OCI-LY1 (cell line): ENCODE measurements around the gene TCAIM.

Source experiments
- H2AFZ ChIP-seq: fragments of 200-600 bp; sonication (generic), shearing (Covaris generic); 2 replicates; pipeline ENCODE4 v1.6.0; 2014; ENCODE audit warnings: antibody characterized with exemption, mild to moderate bottlenecking, low read length
- H3F3A ChIP-seq: fragments of 200-600 bp; sonication (generic), shearing (Covaris generic); 2 replicates; pipeline ENCODE4 v1.6.0; 2014; ENCODE audit warnings: mild to moderate bottlenecking, antibody characterized with exemption, low read length, moderate library complexity; ENCODE audit not compliant: insufficient read depth
- H3K27ac ChIP-seq: fragments of 200-600 bp; sonication (generic); 2 replicates; pipeline ENCODE4 v1.5.1; 2014; ENCODE audit warnings: low read length, mixed run types, mild to moderate bottlenecking, low read depth; ENCODE audit not compliant: poor library complexity, severe bottlenecking
- H3K27me3 ChIP-seq: fragments of 200-600 bp; sonication (generic); 2 replicates; pipeline ENCODE4 v1.6.0; 2014; ENCODE audit warnings: antibody characterized with exemption, mild to moderate bottlenecking, low read length, moderate library complexity; ENCODE audit not compliant: insufficient read depth
- H3K36me3 ChIP-seq: fragments of 200-600 bp; sonication (generic); 2 replicates; pipeline ENCODE4 v1.6.1; 2014; ENCODE audit warnings: mild to moderate bottlenecking, antibody characterized with exemption, low read length, moderate library complexity, mixed read lengths; ENCODE audit not compliant: insufficient read depth
- H3K4me1 ChIP-seq: fragments of 200-600 bp; sonication (generic); 2 replicates; pipeline ENCODE4 v1.5.1; 2014; ENCODE audit warnings: mild to moderate bottlenecking, low read length, moderate library complexity; ENCODE audit not compliant: insufficient read depth, severe bottlenecking
- H3K4me2 ChIP-seq: fragments of 200-600 bp; sonication (generic), shearing (Covaris generic); 2 replicates; pipeline ENCODE4 v1.6.1; 2014; ENCODE audit warnings: low read length
- H3K4me3 ChIP-seq: fragments of 200-600 bp; sonication (generic); 2 replicates; pipeline ENCODE4 v1.5.1; 2014; ENCODE audit warnings: low read length, low read depth, mild to moderate bottlenecking, mixed read lengths; ENCODE audit not compliant: poor library complexity, severe bottlenecking
- H3K79me2 ChIP-seq: fragments of 200-600 bp; shearing (Covaris generic); 2 replicates; pipeline ENCODE4 v1.6.1; 2016; ENCODE audit warnings: mixed run types, low read length, mixed read lengths; ENCODE audit not compliant: insufficient read depth
- H3K9ac ChIP-seq: fragments of 200-600 bp; sonication (generic), shearing (Covaris generic); 2 replicates; pipeline ENCODE4 v1.6.1; 2014; ENCODE audit warnings: mild to moderate bottlenecking, low read length, mixed read lengths
- H3K9me2 ChIP-seq: fragments of 200-600 bp; sonication (generic), shearing (Covaris generic); 2 replicates; pipeline ENCODE4 v1.6.1; 2014; ENCODE audit warnings: low read depth, mild to moderate bottlenecking, low read length, mixed read lengths
- H3K9me3 ChIP-seq: fragments of 200-600 bp; shearing (Covaris generic); 2 replicates; pipeline ENCODE4 v1.6.1; 2014; ENCODE audit warnings: low read length, mixed read lengths
- H4K20me1 ChIP-seq: fragments of 200-600 bp; sonication (generic), shearing (Covaris generic); 2 replicates; pipeline ENCODE4 v1.6.0; 2016; ENCODE audit warnings: mild to moderate bottlenecking, low read length; ENCODE audit not compliant: insufficient read depth
- CTCF ChIP-seq: fragments of 200-600 bp; sonication (generic), shearing (Covaris generic); IDR thresholded peaks from 2 replicates; pipeline ENCODE4 v1.5.1; 2017; ENCODE audit warnings: mild to moderate bottlenecking, antibody characterized with exemption, low read length, moderate library complexity, mixed read lengths
- EZH2 ChIP-seq: fragments of 200-600 bp; sonication (generic), shearing (Covaris generic); IDR thresholded peaks from 2 replicates; pipeline ENCODE4 v1.8.0; 2017; ENCODE audit warnings: borderline replicate concordance, mixed run types, mild to moderate bottlenecking, antibody characterized with exemption, low read length, moderate library complexity, mixed read lengths

The TCAIM gene

GRCh38 chr3:44292947-44293346 lies 45.6 kb upstream of the TCAIM start:
- H3K4me3 ChIP-seq: no peak overlapping the region
- no peak for TF ChIP-seq CTCF
- H3K9ac ChIP-seq: no peak overlapping the region

GRCh38 chr3:44297255-44297654 lies 41.3 kb upstream of the TCAIM start:
- no peaks in the 10 kb centered on the region for H3K4me1 ChIP-seq
- H3K9me2 ChIP-seq: no peaks in the 10 kb centered on the region
- H4K20me1 ChIP-seq: no peaks in the 10 kb centered on the region
- no peaks in the 10 kb centered on the region for H3K36me3 ChIP-seq
- H2AFZ ChIP-seq: no peak overlapping the region
- H3K9ac ChIP-seq: no peak overlapping the region
- no peak overlapping the region for H3K4me2 ChIP-seq
- H3K27ac ChIP-seq: no peak overlapping the region
- TF ChIP-seq CTCF (no peak), EZH2 (no peak)
- H3K9me3 ChIP-seq: no peaks in the 10 kb centered on the region
- H3K4me3 ChIP-seq: no peak overlapping the region
- H3K79me2 ChIP-seq: no peaks in the 10 kb centered on the region
- H3F3A ChIP-seq: 0 out of 2 replicates have a peak, but pooled peaks cover 2% of the 10 kb centered on the region
- no peaks in the 10 kb centered on the region for H3K27me3 ChIP-seq

More at GRCh38 chr3:44292947-44293346, 45.6 kb upstream of the TCAIM start:
- Histone ChIP-seq H3K4me1 (no peaks in the 10 kb centered on the region), H2AFZ (no peak overlapping the region), H3K9me2 (no peaks in the 10 kb centered on the region), H4K20me1 (no peaks in the 10 kb centered on the region), H3K79me2 (no peaks in the 10 kb centered on the region), H3F3A (no peaks in the 10 kb centered on the region), H3K9me3 (no peaks in the 10 kb centered on the region), H3K36me3 (no peaks in the 10 kb centered on the region), H3K4me2 (no peak overlapping the region), H3K27me3 (no peaks in the 10 kb centered on the region), H3K27ac (no peak overlapping the region)

GRCh38 chr3:44301746-44302145 lies 36.8 kb upstream of the TCAIM start:
- no peaks in the 10 kb centered on the region for H4K20me1 ChIP-seq
- no peaks in the 10 kb centered on the region for H3K9me2 ChIP-seq
- no peak for TF ChIP-seq CTCF
- TF ChIP-seq EZH2: no peak
- H3K27ac ChIP-seq: no peak overlapping the region
- H3K4me3 ChIP-seq: no peak overlapping the region
- no peaks in the 10 kb centered on the region for H3K27me3 ChIP-seq
- no peak overlapping the region for H3K9ac ChIP-seq
- H3K4me1 ChIP-seq: no peaks in the 10 kb centered on the region
- no peaks in the 10 kb centered on the region for H3K9me3 ChIP-seq
- 0 out of 2 replicates have a peak, but pooled peaks cover 2% of the 10 kb centered on the region for H3F3A ChIP-seq
- H3K4me2 ChIP-seq: no peak overlapping the region
- no peaks in the 10 kb centered on the region for H3K36me3 ChIP-seq
- no peaks in the 10 kb centered on the region for H3K79me2 ChIP-seq
- no peak overlapping the region for H2AFZ ChIP-seq
